ENCODE results near the gene BCORL1. TPM values are rescaled to one million over a fixed set of nuclear protein-coding genes. Genes with fewer than 3 reads are reported as not detected.

BCORL1 gene
- total and polyA plus RNA-seq, 2 of the 8 experiments (the other 6 are each of a cell fraction or from before 2014, with no cell fraction given), result 1.4 to 6.2 TPM

DNA sequence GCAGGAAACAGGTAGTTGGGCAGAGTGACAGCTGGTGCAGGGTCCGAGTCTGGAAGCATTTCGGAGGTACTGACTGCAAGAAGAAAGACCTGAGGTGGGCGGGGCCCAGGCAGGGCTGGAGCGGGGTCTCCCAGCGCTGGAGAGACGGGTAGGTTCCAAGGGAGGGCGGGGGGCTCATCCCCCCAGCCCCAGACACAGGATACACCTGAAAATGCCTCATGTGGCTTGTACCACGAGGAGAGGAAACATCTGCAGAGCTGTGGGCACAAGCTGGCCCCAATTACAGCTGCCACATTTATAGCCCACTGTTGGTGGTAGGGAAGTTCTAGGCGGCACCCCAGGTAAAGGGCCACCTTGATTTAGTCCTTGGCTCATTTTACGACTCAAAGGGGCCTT, 89.9 kb downstream of the BCORL1 start:
- no peak overlapping the region for H4K91ac ChIP-seq (replicated peaks; ENCODE audit: insufficient read length, low read length)
- no peak overlapping the region for H3K27ac ChIP-seq (ENCODE audit: low read depth, low read length)
- H3K4me1 ChIP-seq (replicated peaks in 1 of 4; ENCODE audit: control insufficient read depth in 3 of 4, insufficient read depth in 4 of 4, low read length in 3 of 4), result no peaks in the 10 kb centered on the region
- H2BK5ac ChIP-seq (ENCODE audit: low read depth, low read length), result no peak overlapping the region
- H3K79me1 ChIP-seq (ENCODE audit: low read depth, low read length), result no peaks in the 10 kb centered on the region
- no peak overlapping the region for H2BK20ac ChIP-seq (ENCODE audit: low read length)
- no peak overlapping the region for H4K8ac ChIP-seq (ENCODE audit: extremely low read depth, insufficient read depth, low read length)
- ChIA-PET POLR2A (ENCODE audit: partially characterized antibody) (no interaction called here), CTCF (ENCODE audit: partially characterized antibody) (no interaction called here)
- H4K5ac ChIP-seq (ENCODE audit: insufficient read length, low read depth, low read length), result no peak overlapping the region
- H2BK15ac ChIP-seq (ENCODE audit: low read length), result no peak overlapping the region
- H3K23ac ChIP-seq (ENCODE audit: insufficient read length), result no peak overlapping the region
- H3K4ac ChIP-seq (replicated peaks; ENCODE audit: insufficient read length, low read depth, low read length), result no peak overlapping the region
- H4K20me1 ChIP-seq (replicated peaks in 1 of 2; ENCODE audit: control insufficient read depth in 1 of 2, insufficient read depth in 2 of 2, low read length in 2 of 2), result no peaks in the 10 kb centered on the region
- no peak overlapping the region for H2AFZ ChIP-seq (ENCODE audit: low read length)
- no peak overlapping the region for H3K4me2 ChIP-seq (ENCODE audit: insufficient read depth in 1 of 2, low read depth in 2 of 2, low read length in 2 of 2)
- no peak overlapping the region for H2BK120ac ChIP-seq (replicated peaks; ENCODE audit: low read depth, low read length)
- no peaks in the 10 kb centered on the region for H3K23me2 ChIP-seq (ENCODE audit: low read depth, low read length)
- FAIRE-seq (no peak), DNase-seq (ENCODE audit: low read depth in 1 of 2, low spot score in 2 of 2) (no peak)
- no peaks in the 10 kb centered on the region for H3K9me3 ChIP-seq (ENCODE audit: insufficient read depth in 2 of 2, low read depth in 1 of 2, low read length in 1 of 2)
- no peak overlapping the region for H3K18ac ChIP-seq (ENCODE audit: extremely low read depth, low read length)
- H3K56ac ChIP-seq (replicated peaks; ENCODE audit: insufficient read length, low read depth, low read length), result no peak overlapping the region
- no peak overlapping the region for H3K14ac ChIP-seq (ENCODE audit: insufficient read length)
- no peaks in the 10 kb centered on the region for H3K79me2 ChIP-seq (ENCODE audit: control insufficient read depth in 1 of 2, insufficient read depth in 2 of 2, low read length in 2 of 2)
- WGBS, 2 experiments (ENCODE audit: extremely low coverage in 1 of 2, insufficient coverage in 1 of 2, insufficient read length in 1 of 2, insufficient replicate concordance in 2 of 2, low coverage in 1 of 2, low lambda C conversion rate in 2 of 2, missing lambda C conversion rate in 1 of 2), result 90% methylated on average over 6 of the region's 10 CpGs; no CpG with 5 or more reads in 1 of the 2 experiments
- H2BK12ac ChIP-seq (ENCODE audit: low read depth, low read length), result no peak overlapping the region
- no peak overlapping the region for H3K9ac ChIP-seq (replicated peaks in 1 of 4; ENCODE audit: extremely low read depth in 1 of 4, low read depth in 3 of 4, low read length in 3 of 4)
- no peak overlapping the region for H3K4me3 ChIP-seq (ENCODE audit: extremely low read depth in 1 of 4, insufficient read depth in 2 of 4, low read depth in 3 of 4, low read length in 4 of 4)
- H3K27me3 ChIP-seq (replicated peaks in 1 of 4; ENCODE audit: control insufficient read depth in 3 of 4, extremely low read depth in 1 of 4, insufficient read depth in 3 of 4, low read length in 3 of 4), result no peaks in the 10 kb centered on the region
- no peak overlapping the region for H2AK5ac ChIP-seq (ENCODE audit: low read depth, low read length)
- no peaks in the 10 kb centered on the region for H3K36me3 ChIP-seq (ENCODE audit: control insufficient read depth in 2 of 4, insufficient read depth in 4 of 4, low read length in 3 of 4)
- no peak for TF ChIP-seq SP1 (IDR thresholded peaks at IDR 0.05; ENCODE audit: low read depth, low read length)
